ENCODE measurements around the gene KMT2B. TPM values are rescaled to one million over a fixed set of nuclear protein-coding genes. Genes with fewer than 3 reads are reported as not detected.
A peak's percentile ranks its signal among the peaks of the same experiment; 100 is the strongest.

The KMT2B gene
- total and polyA plus RNA-seq, 9 of the 15 experiments (the other 6 are each of a cell fraction or from before 2014, with no cell fraction given) = 0.63 to 43.9 (median 8.1) TPM

- TF ChIP-seq MYC (IDR thresholded peaks at IDR 0.05; ENCODE audit: low read depth, low read length) (peak; percentile 26; the same call in 1 of the 2 replicates), MYC (CRISPR knock-in tag; IDR thresholded peaks at IDR 0.05; ENCODE audit: borderline replicate concordance, low read depth) (no peak), ZNF511 (CRISPR knock-in tag; IDR thresholded peaks at IDR 0.05) (peak; percentile 13; the same call in 1 of the 2 replicates), LCOR (CRISPR knock-in tag; IDR thresholded peaks at IDR 0.05) (peak; percentile 46; the same call in 1 of the 2 replicates)
Measured at GRCh38 chr19:35718345-35719041, 690 bp downstream of the KMT2B start (continued).

- peak overlapping the region; percentile 90 for H3K4me2 ChIP-seq (ENCODE audit: insufficient read depth, low read length)
- 0 out of 2 replicates have a peak, but pooled peaks cover 11% of the 10 kb centered on the region for H4K20me1 ChIP-seq (replicated peaks; ENCODE audit: control insufficient read depth, insufficient read depth, low read length)
- no peak for FAIRE-seq
- H3K9ac ChIP-seq (ENCODE audit: insufficient read depth in 1 of 2, low read depth in 2 of 2, low read length in 2 of 2) = peak overlapping the region; percentile 85 to 98
- H2AFZ ChIP-seq (ENCODE audit: low read depth, low read length) = no peak overlapping the region
- peak overlapping the region; percentile 96 for H3K4me3 ChIP-seq
- H3K36me3 ChIP-seq (ENCODE audit: control insufficient read depth, insufficient read depth, low read length) = peaks cover 51% of the 10 kb centered on the region; the same call in 2 of the 3 replicates
- no peaks in the 10 kb centered on the region for H3K9me1 ChIP-seq (ENCODE audit: control insufficient read depth, insufficient read depth, low read length)
- in situ Hi-C loops (cut with MboI) = no loop called here
- H3K79me2 ChIP-seq (ENCODE audit: control insufficient read depth, insufficient read depth, low read length) = peaks cover 33% of the 10 kb centered on the region
- peaks cover 0 to 2% of the 10 kb centered on the region in 2 experiments; a peak in 2 of 5 replicates for H3K27me3 ChIP-seq (ENCODE audit: control insufficient read depth in 2 of 2, insufficient read depth in 2 of 2, low read length in 2 of 2)
- no peaks in the 10 kb centered on the region for H3K9me3 ChIP-seq (replicated peaks; ENCODE audit: control insufficient read depth, insufficient read depth, low read depth, low read length)
- 88% methylated on average over 24 of the region's 32 CpGs for WGBS (ENCODE audit: insufficient coverage, low coverage, missing lambda C conversion rate)
- ATAC-seq = no peak
- intact Hi-C loops (cut with micrococcal nuclease) = no loop called here
- POLR2A ChIA-PET = interaction anchor here (1.2 to 1.9 kb wide), 3 partner anchors 9 to 404 kb away, joined by 3 to 12 read pairs (median 5); no protein-coding TSS in a partner anchor
- 0 out of 2 replicates have a peak, but pooled peaks have one; percentile 37 for TF ChIP-seq POLR2G (IDR thresholded peaks at IDR 0.05; ENCODE audit: low read depth, low read length)
- TF ChIP-seq KLF6 (CRISPR knock-in tag; IDR thresholded peaks at IDR 0.05; ENCODE audit: borderline replicate concordance) = no peak
- TF ChIP-seq RBM25 (IDR thresholded peaks at IDR 0.05; ENCODE audit: low read depth, low read length, severe bottlenecking) = no peak
- TF ChIP-seq TFAP4 (CRISPR knock-in tag; IDR thresholded peaks at IDR 0.05; ENCODE audit: borderline replicate concordance) = 0 out of 2 replicates have a peak, but pooled peaks have one; percentile 16
- peak; percentile 64 for TF ChIP-seq RBFOX2 (IDR thresholded peaks at IDR 0.05; ENCODE audit: low read depth, low read length)
- TF ChIP-seq CHAMP1 (IDR thresholded peaks at IDR 0.05) = no peak
- H3K4me1 ChIP-seq (replicated peaks in 1 of 2; ENCODE audit: control insufficient read depth in 2 of 2, insufficient read depth in 2 of 2, low read length in 2 of 2) = peaks cover 14 to 57% of the 10 kb centered on the region in 2 experiments
- BruUV-seq (replicated peaks) = no TSS peak
- no peak for DNase-seq (ENCODE audit: extremely low read depth in 1 of 4, low spot score in 3 of 4)
- CTCF ChIA-PET (ENCODE audit: low intra/inter-chr PET ratio) = no interaction called here
- peak overlapping the region; percentile 44; the same call in 1 of the 3 replicates for H3K27ac ChIP-seq (ENCODE audit: extremely low read depth, low read depth, low read length)
Measured at GRCh38 chr19:35719402-35720162, 1.8 kb downstream of the KMT2B start.

All from K562 (cell line).